Measurements from ENCODE around the gene NEGR1.

The NEGR1 gene

GRCh38 chr1:71964188-71964587 lies 318.2 kb downstream of the NEGR1 start:
- Histone ChIP-seq H2AFZ (ENCODE audit: low read length, unreplicated experiment) (no peak overlapping the region), H3K4me3 (ENCODE audit: low read depth, low read length) (no peak overlapping the region), H3K79me2 (ENCODE audit: control insufficient read depth, insufficient read depth, low read length, unreplicated experiment) (no peaks in the 10 kb centered on the region), H3K27ac (ENCODE audit: low read depth, low read length) (no peak overlapping the region), H3K27me3 (ENCODE audit: insufficient read depth, low read length) (no peaks in the 10 kb centered on the region), H3K4me1 (ENCODE audit: control insufficient read depth, insufficient read depth, low read length, unreplicated experiment) (no peaks in the 10 kb centered on the region), H3K36me3 (ENCODE audit: insufficient read depth, low read length) (no peaks in the 10 kb centered on the region)

- Histone ChIP-seq H3K4me1 (ENCODE audit: control insufficient read depth, insufficient read depth, low read length, unreplicated experiment) (no peaks in the 10 kb centered on the region), H3K79me2 (ENCODE audit: control insufficient read depth, insufficient read depth, low read length, unreplicated experiment) (no peaks in the 10 kb centered on the region), H2AFZ (ENCODE audit: low read length, unreplicated experiment) (peak overlapping the region; percentile 54), H3K4me3 (ENCODE audit: low read depth, low read length) (peak overlapping the region; percentile 68), H3K27ac (ENCODE audit: low read depth, low read length) (no peak overlapping the region), H3K36me3 (ENCODE audit: insufficient read depth, low read length) (no peaks in the 10 kb centered on the region), H3K27me3 (ENCODE audit: insufficient read depth, low read length) (no peaks in the 10 kb centered on the region)
Observed at GRCh38 chr1:71956613-71957285, 325.6 kb downstream of the NEGR1 start.

- Histone ChIP-seq H3K4me1 (ENCODE audit: control insufficient read depth, insufficient read depth, low read length, unreplicated experiment) (peaks cover 3% of the 10 kb centered on the region), H3K4me3 (ENCODE audit: low read depth, low read length) (no peak overlapping the region), H3K27ac (ENCODE audit: low read depth, low read length) (no peak overlapping the region), H3K79me2 (ENCODE audit: control insufficient read depth, insufficient read depth, low read length, unreplicated experiment) (no peaks in the 10 kb centered on the region), H3K36me3 (ENCODE audit: insufficient read depth, low read length) (no peaks in the 10 kb centered on the region), H3K27me3 (ENCODE audit: insufficient read depth, low read length) (no peaks in the 10 kb centered on the region), H2AFZ (ENCODE audit: low read length, unreplicated experiment) (peak overlapping the region; percentile 58)
Observed at GRCh38 chr1:71950579-71950978, 331.8 kb downstream of the NEGR1 start.

GRCh38 chr1:71949681-71950080 lies 332.7 kb downstream of the NEGR1 start:
- Histone ChIP-seq H3K27ac (ENCODE audit: low read depth, low read length) (no peak overlapping the region), H3K4me3 (ENCODE audit: low read depth, low read length) (no peak overlapping the region), H3K36me3 (ENCODE audit: insufficient read depth, low read length) (no peaks in the 10 kb centered on the region), H2AFZ (ENCODE audit: low read length, unreplicated experiment) (no peak overlapping the region), H3K4me1 (ENCODE audit: control insufficient read depth, insufficient read depth, low read length, unreplicated experiment) (peaks cover 3% of the 10 kb centered on the region), H3K27me3 (ENCODE audit: insufficient read depth, low read length) (no peaks in the 10 kb centered on the region), H3K79me2 (ENCODE audit: control insufficient read depth, insufficient read depth, low read length, unreplicated experiment) (no peaks in the 10 kb centered on the region)

GRCh38 chr1:71948561-71948960 lies 333.8 kb downstream of the NEGR1 start:
- peaks cover 3% of the 10 kb centered on the region for H3K4me1 ChIP-seq (ENCODE audit: control insufficient read depth, insufficient read depth, low read length, unreplicated experiment)
- no peak overlapping the region for H2AFZ ChIP-seq (ENCODE audit: low read length, unreplicated experiment)
- no peak overlapping the region for H3K27ac ChIP-seq (ENCODE audit: low read depth, low read length)
- H3K4me3 ChIP-seq (ENCODE audit: low read depth, low read length): no peak overlapping the region
- H3K36me3 ChIP-seq (ENCODE audit: insufficient read depth, low read length): no peaks in the 10 kb centered on the region
- H3K27me3 ChIP-seq (ENCODE audit: insufficient read depth, low read length): no peaks in the 10 kb centered on the region
- no peaks in the 10 kb centered on the region for H3K79me2 ChIP-seq (ENCODE audit: control insufficient read depth, insufficient read depth, low read length, unreplicated experiment)

- no peaks in the 10 kb centered on the region for H3K27me3 ChIP-seq (ENCODE audit: insufficient read depth, low read length)
Observed at GRCh38 chr1:71944006-71944405, 338.3 kb downstream of the NEGR1 start.

GRCh38 chr1:71940261-71940660 lies 342.1 kb downstream of the NEGR1 start:
- Histone ChIP-seq H3K27ac (ENCODE audit: low read depth, low read length) (no peak overlapping the region), H3K79me2 (ENCODE audit: control insufficient read depth, insufficient read depth, low read length, unreplicated experiment) (no peaks in the 10 kb centered on the region), H3K27me3 (ENCODE audit: insufficient read depth, low read length) (no peaks in the 10 kb centered on the region), H3K4me3 (ENCODE audit: low read depth, low read length) (no peak overlapping the region), H2AFZ (ENCODE audit: low read length, unreplicated experiment) (no peak overlapping the region), H3K4me1 (ENCODE audit: control insufficient read depth, insufficient read depth, low read length, unreplicated experiment) (no peaks in the 10 kb centered on the region), H3K36me3 (ENCODE audit: insufficient read depth, low read length) (no peaks in the 10 kb centered on the region)

More at GRCh38 chr1:71944006-71944405, 338.3 kb downstream of the NEGR1 start:
- H3K36me3 ChIP-seq (ENCODE audit: insufficient read depth, low read length): no peaks in the 10 kb centered on the region
- H3K4me1 ChIP-seq (ENCODE audit: control insufficient read depth, insufficient read depth, low read length, unreplicated experiment): no peaks in the 10 kb centered on the region
- H3K27ac ChIP-seq (ENCODE audit: low read depth, low read length): no peak overlapping the region
- no peak overlapping the region for H2AFZ ChIP-seq (ENCODE audit: low read length, unreplicated experiment)
- H3K79me2 ChIP-seq (ENCODE audit: control insufficient read depth, insufficient read depth, low read length, unreplicated experiment): no peaks in the 10 kb centered on the region
- H3K4me3 ChIP-seq (ENCODE audit: low read depth, low read length): no peak overlapping the region

- H3K27me3 ChIP-seq (ENCODE audit: insufficient read depth, low read length): no peaks in the 10 kb centered on the region
- no peaks in the 10 kb centered on the region for H3K36me3 ChIP-seq (ENCODE audit: insufficient read depth, low read length)
- peaks cover 4% of the 10 kb centered on the region for H3K4me1 ChIP-seq (ENCODE audit: control insufficient read depth, insufficient read depth, low read length, unreplicated experiment)
- no peak overlapping the region for H2AFZ ChIP-seq (ENCODE audit: low read length, unreplicated experiment)
- no peaks in the 10 kb centered on the region for H3K79me2 ChIP-seq (ENCODE audit: control insufficient read depth, insufficient read depth, low read length, unreplicated experiment)
- no peak overlapping the region for H3K27ac ChIP-seq (ENCODE audit: low read depth, low read length)
- no peak overlapping the region for H3K4me3 ChIP-seq (ENCODE audit: low read depth, low read length)
Observed at GRCh38 chr1:71930511-71930910, 351.8 kb downstream of the NEGR1 start.

GRCh38 chr1:71921935-71922559 lies 360.3 kb downstream of the NEGR1 start:
- H3K27ac ChIP-seq (ENCODE audit: low read depth, low read length): no peak overlapping the region
- H3K4me3 ChIP-seq (ENCODE audit: low read depth, low read length): no peak overlapping the region
- no peaks in the 10 kb centered on the region for H3K27me3 ChIP-seq (ENCODE audit: insufficient read depth, low read length)
- no peak overlapping the region for H2AFZ ChIP-seq (ENCODE audit: low read length, unreplicated experiment)
- no peaks in the 10 kb centered on the region for H3K36me3 ChIP-seq (ENCODE audit: insufficient read depth, low read length)
- H3K4me1 ChIP-seq (ENCODE audit: control insufficient read depth, insufficient read depth, low read length, unreplicated experiment): no peaks in the 10 kb centered on the region
- H3K79me2 ChIP-seq (ENCODE audit: control insufficient read depth, insufficient read depth, low read length, unreplicated experiment): no peaks in the 10 kb centered on the region

- no peaks in the 10 kb centered on the region for H3K36me3 ChIP-seq (ENCODE audit: insufficient read depth, low read length)
- no peak overlapping the region for H2AFZ ChIP-seq (ENCODE audit: low read length, unreplicated experiment)
- H3K27ac ChIP-seq (ENCODE audit: low read depth, low read length): no peak overlapping the region
- H3K27me3 ChIP-seq (ENCODE audit: insufficient read depth, low read length): no peaks in the 10 kb centered on the region
- no peak overlapping the region for H3K4me3 ChIP-seq (ENCODE audit: low read depth, low read length)
- no peaks in the 10 kb centered on the region for H3K4me1 ChIP-seq (ENCODE audit: control insufficient read depth, insufficient read depth, low read length, unreplicated experiment)
- H3K79me2 ChIP-seq (ENCODE audit: control insufficient read depth, insufficient read depth, low read length, unreplicated experiment): no peaks in the 10 kb centered on the region
Observed at GRCh38 chr1:71921204-71921603, 361.1 kb downstream of the NEGR1 start.

GRCh38 chr1:71920556-71920955 lies 361.8 kb downstream of the NEGR1 start:
- no peak overlapping the region for H3K27ac ChIP-seq (ENCODE audit: low read depth, low read length)
- no peaks in the 10 kb centered on the region for H3K36me3 ChIP-seq (ENCODE audit: insufficient read depth, low read length)
- H3K79me2 ChIP-seq (ENCODE audit: control insufficient read depth, insufficient read depth, low read length, unreplicated experiment): no peaks in the 10 kb centered on the region
- H3K4me3 ChIP-seq (ENCODE audit: low read depth, low read length): no peak overlapping the region
- H2AFZ ChIP-seq (ENCODE audit: low read length, unreplicated experiment): no peak overlapping the region
- H3K27me3 ChIP-seq (ENCODE audit: insufficient read depth, low read length): no peaks in the 10 kb centered on the region
- H3K4me1 ChIP-seq (ENCODE audit: control insufficient read depth, insufficient read depth, low read length, unreplicated experiment): no peaks in the 10 kb centered on the region

All from ACC112 (cell line).